ENCODE measurements around the gene RARRES1.

RARRES1 gene

DNA sequence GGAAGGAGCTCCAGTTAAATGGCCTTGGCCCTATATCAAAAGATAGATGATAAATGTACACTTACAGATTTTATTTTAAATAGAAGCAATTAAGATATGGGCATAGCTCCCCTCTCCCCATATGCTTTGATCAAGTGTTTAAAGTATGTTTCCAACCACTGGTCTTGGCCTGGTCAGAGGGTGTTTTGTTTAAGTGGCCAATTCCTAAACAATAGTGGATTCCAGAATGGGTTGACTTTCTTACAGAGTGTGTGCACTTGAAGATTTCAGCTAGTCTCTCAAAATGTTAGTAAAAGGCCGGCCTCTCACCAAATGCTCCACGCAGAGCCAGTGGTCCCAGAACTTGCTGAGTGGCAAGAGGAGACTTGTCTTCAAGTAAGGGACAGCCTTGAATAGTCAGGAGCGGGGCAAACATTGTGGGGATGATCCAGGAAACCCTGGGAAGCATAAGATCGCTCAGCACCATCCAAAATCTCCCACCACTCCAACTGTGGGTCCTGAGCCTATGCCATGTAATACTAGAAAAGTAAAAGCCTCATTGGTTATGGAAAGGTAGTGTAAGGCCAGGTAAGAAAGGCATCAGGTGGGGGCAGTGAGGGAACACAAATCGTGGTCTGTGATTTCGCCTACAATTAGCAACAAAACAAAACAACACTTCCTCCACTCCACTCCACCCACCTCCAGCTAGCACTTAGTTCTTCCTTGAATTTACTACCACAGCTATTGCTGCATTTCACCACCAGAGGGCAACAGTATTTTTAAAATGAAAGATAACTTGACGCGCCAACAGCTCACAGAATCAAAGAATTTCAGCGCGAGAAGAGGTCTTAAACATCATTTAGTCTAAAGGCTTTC lies 4.8 kb downstream of the RARRES1 start:
- Histone ChIP-seq H3K4me1 (ENCODE audit: control insufficient read depth, insufficient read depth, low read length) (peaks cover 4% of the 10 kb centered on the region), H3K9me3 (ENCODE audit: control insufficient read depth, insufficient read depth, low read depth, low read length) (no peaks in the 10 kb centered on the region), H3K36me3 (ENCODE audit: control insufficient read depth in 2 of 2, insufficient read depth in 1 of 2, low read length in 2 of 2) (no peaks in the 10 kb centered on the region), H3K4me3 (ENCODE audit: low read depth, low read length) (no peak overlapping the region), H3K27ac (ENCODE audit: extremely low read depth, low read depth, low read length) (no peak overlapping the region)
- ChIA-PET CTCF (interaction anchor here (0.6 to 4.2 kb wide), 27 partner anchors 9 to 1579 kb away, joined by 3 to 23 read pairs (median 4); no protein-coding TSS in a partner anchor), POLR2A (no interaction called here)
- TF ChIP-seq ZNF654 (tag by site-specific recombination; IDR thresholded peaks at IDR 0.05; ENCODE audit: low read depth) (peak; percentile 73), ZNF426 (tag by site-specific recombination; IDR thresholded peaks at IDR 0.05) (no peak), ZNF394 (tag by site-specific recombination; IDR thresholded peaks at IDR 0.05; ENCODE audit: borderline replicate concordance) (no peak), EGR2 (tag by site-specific recombination; IDR thresholded peaks at IDR 0.05; ENCODE audit: low read depth) (0 out of 2 replicates have a peak, but pooled peaks have one; percentile 21), ZNF660 (tag by site-specific recombination; IDR thresholded peaks at IDR 0.05) (0 out of 2 replicates have a peak, but pooled peaks have one; percentile 45), ZFHX2 (tag by site-specific recombination; conservative IDR thresholded peaks at IDR 0.05) (peak; percentile 50)
- TF ChIP-seq, protein P1, sequence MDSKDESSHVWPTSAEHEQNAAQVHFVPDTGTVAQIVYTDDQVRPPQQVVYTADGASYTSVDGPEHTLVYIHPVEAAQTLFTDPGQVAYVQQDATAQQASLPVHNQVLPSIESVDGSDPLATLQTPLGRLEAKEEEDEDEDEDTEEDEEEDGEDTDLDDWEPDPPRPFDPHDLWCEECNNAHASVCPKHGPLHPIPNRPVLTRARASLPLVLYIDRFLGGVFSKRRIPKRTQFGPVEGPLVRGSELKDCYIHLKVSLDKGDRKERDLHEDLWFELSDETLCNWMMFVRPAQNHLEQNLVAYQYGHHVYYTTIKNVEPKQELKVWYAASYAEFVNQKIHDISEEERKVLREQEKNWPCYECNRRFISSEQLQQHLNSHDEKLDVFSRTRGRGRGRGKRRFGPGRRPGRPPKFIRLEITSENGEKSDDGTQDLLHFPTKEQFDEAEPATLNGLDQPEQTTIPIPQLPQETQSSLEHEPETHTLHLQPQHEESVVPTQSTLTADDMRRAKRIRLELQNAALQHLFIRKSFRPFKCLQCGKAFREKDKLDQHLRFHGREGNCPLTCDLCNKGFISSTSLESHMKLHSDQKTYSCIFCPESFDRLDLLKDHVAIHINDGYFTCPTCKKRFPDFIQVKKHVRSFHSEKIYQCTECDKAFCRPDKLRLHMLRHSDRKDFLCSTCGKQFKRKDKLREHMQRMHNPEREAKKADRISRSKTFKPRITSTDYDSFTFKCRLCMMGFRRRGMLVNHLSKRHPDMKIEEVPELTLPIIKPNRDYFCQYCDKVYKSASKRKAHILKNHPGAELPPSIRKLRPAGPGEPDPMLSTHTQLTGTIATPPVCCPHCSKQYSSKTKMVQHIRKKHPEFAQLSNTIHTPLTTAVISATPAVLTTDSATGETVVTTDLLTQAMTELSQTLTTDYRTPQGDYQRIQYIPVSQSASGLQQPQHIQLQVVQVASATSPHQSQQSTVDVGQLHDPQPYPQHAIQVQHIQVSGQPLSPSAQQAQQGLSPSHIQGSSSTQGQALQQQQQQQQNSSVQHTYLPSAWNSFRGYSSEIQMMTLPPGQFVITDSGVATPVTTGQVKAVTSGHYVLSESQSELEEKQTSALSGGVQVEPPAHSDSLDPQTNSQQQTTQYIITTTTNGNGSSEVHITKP (tag by site-specific recombination; IDR thresholded peaks at IDR 0.05): peak; percentile 37; the same call in 1 of the 2 replicates

- no peak overlapping the region for H3K4me3 ChIP-seq (ENCODE audit: low read depth, low read length)
- peaks cover 4% of the 10 kb centered on the region for H3K4me1 ChIP-seq (ENCODE audit: control insufficient read depth, insufficient read depth, low read length)
- no peak overlapping the region for H3K27ac ChIP-seq (ENCODE audit: extremely low read depth, low read depth, low read length)
- ChIA-PET POLR2A (no interaction called here), CTCF (interaction anchor here (1.5 to 4.2 kb wide), 3 partner anchors 64 to 66 kb away, joined by 7 to 23 read pairs (median 18); no protein-coding TSS in a partner anchor)
- H3K9me3 ChIP-seq (ENCODE audit: control insufficient read depth, insufficient read depth, low read depth, low read length): no peaks in the 10 kb centered on the region
- no peaks in the 10 kb centered on the region for H3K36me3 ChIP-seq (ENCODE audit: control insufficient read depth in 2 of 2, insufficient read depth in 1 of 2, low read length in 2 of 2)
- TF ChIP-seq ZNF341 (tag by site-specific recombination; IDR thresholded peaks at IDR 0.05; ENCODE audit: low read depth): no peak
- TF ChIP-seq ZNF350 (tag by site-specific recombination; IDR thresholded peaks at IDR 0.05): no peak
- no peak for TF ChIP-seq HIC1 (tag by site-specific recombination; IDR thresholded peaks at IDR 0.05)
- TF ChIP-seq, protein P2, sequence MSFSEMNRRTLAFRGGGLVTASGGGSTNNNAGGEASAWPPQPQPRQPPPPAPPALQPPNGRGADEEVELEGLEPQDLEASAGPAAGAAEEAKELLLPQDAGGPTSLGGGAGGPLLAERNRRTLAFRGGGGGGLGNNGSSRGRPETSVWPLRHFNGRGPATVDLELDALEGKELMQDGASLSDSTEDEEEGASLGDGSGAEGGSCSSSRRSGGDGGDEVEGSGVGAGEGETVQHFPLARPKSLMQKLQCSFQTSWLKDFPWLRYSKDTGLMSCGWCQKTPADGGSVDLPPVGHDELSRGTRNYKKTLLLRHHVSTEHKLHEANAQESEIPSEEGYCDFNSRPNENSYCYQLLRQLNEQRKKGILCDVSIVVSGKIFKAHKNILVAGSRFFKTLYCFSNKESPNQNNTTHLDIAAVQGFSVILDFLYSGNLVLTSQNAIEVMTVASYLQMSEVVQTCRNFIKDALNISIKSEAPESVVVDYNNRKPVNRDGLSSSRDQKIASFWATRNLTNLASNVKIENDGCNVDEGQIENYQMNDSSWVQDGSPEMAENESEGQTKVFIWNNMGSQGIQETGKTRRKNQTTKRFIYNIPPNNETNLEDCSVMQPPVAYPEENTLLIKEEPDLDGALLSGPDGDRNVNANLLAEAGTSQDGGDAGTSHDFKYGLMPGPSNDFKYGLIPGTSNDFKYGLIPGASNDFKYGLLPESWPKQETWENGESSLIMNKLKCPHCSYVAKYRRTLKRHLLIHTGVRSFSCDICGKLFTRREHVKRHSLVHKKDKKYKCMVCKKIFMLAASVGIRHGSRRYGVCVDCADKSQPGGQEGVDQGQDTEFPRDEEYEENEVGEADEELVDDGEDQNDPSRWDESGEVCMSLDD (tag by site-specific recombination; IDR thresholded peaks at IDR 0.05): no peak
- TF ChIP-seq, protein P3, sequence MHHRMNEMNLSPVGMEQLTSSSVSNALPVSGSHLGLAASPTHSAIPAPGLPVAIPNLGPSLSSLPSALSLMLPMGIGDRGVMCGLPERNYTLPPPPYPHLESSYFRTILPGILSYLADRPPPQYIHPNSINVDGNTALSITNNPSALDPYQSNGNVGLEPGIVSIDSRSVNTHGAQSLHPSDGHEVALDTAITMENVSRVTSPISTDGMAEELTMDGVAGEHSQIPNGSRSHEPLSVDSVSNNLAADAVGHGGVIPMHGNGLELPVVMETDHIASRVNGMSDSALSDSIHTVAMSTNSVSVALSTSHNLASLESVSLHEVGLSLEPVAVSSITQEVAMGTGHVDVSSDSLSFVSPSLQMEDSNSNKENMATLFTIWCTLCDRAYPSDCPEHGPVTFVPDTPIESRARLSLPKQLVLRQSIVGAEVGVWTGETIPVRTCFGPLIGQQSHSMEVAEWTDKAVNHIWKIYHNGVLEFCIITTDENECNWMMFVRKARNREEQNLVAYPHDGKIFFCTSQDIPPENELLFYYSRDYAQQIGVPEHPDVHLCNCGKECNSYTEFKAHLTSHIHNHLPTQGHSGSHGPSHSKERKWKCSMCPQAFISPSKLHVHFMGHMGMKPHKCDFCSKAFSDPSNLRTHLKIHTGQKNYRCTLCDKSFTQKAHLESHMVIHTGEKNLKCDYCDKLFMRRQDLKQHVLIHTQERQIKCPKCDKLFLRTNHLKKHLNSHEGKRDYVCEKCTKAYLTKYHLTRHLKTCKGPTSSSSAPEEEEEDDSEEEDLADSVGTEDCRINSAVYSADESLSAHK (tag by site-specific recombination; IDR thresholded peaks at IDR 0.05): no peak
- 0 out of 2 replicates have a peak, but pooled peaks have one; percentile 14 for TF ChIP-seq ZFHX2 (tag by site-specific recombination; conservative IDR thresholded peaks at IDR 0.05)
- TF ChIP-seq, protein P4, sequence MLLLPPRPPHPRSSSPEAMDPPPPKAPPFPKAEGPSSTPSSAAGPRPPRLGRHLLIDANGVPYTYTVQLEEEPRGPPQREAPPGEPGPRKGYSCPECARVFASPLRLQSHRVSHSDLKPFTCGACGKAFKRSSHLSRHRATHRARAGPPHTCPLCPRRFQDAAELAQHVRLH (tag by site-specific recombination; IDR thresholded peaks at IDR 0.05): no peak
- no peak for TF ChIP-seq ZNF174 (tag by site-specific recombination; IDR thresholded peaks at IDR 0.05)
- no peak for TF ChIP-seq ZNF488 (tag by site-specific recombination; IDR thresholded peaks at IDR 0.05)
- TF ChIP-seq ZNF121 (tag by site-specific recombination; IDR thresholded peaks at IDR 0.05): no peak
- no peak for TF ChIP-seq ZBTB8A (tag by site-specific recombination; IDR thresholded peaks at IDR 0.05)
- no peak for TF ChIP-seq ZIC2 (tag by site-specific recombination; IDR thresholded peaks at IDR 0.05)
- no peak for TF ChIP-seq ZBTB1 (tag by site-specific recombination; IDR thresholded peaks at IDR 0.05)
Observed at GRCh38 chr3:158725348-158726011, 6.8 kb downstream of the RARRES1 start.
